ENCODE data around the gene NOMO2.
"Not testable (repeated sequence)": the region's sequence is repeated elsewhere in the genome, so short reads cannot be mapped to it uniquely, and the experiment has no call there.

DNA sequence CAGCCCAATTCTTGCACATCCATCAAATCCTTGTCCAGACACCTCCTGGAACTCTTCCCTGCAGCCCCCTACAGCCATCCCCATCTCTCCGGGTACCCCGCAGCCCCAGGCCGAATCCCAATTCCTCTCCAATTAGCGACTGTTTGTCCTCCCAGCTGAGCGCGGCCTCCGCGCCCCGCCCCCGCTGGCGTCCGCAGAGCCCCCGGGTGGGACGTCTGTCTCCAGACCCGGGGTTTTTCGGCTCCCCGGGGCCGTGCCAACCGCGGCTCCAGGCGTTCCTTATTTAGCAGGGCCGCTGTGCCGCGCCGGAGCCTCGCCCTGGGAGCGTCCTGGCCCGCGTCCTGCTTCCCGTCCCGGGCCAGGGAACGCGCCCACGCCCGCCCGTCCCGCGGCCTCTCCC is 160.7 kb downstream of the NOMO2 start:
- not testable (repeated sequence) for TF ChIP-seq POLR2A (IDR thresholded peaks at IDR 0.05)
- TF ChIP-seq, protein P1, sequence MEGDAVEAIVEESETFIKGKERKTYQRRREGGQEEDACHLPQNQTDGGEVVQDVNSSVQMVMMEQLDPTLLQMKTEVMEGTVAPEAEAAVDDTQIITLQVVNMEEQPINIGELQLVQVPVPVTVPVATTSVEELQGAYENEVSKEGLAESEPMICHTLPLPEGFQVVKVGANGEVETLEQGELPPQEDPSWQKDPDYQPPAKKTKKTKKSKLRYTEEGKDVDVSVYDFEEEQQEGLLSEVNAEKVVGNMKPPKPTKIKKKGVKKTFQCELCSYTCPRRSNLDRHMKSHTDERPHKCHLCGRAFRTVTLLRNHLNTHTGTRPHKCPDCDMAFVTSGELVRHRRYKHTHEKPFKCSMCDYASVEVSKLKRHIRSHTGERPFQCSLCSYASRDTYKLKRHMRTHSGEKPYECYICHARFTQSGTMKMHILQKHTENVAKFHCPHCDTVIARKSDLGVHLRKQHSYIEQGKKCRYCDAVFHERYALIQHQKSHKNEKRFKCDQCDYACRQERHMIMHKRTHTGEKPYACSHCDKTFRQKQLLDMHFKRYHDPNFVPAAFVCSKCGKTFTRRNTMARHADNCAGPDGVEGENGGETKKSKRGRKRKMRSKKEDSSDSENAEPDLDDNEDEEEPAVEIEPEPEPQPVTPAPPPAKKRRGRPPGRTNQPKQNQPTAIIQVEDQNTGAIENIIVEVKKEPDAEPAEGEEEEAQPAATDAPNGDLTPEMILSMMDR (IDR thresholded peaks at IDR 0.05), result not testable (repeated sequence)

Measured in esophagus squamous epithelium (tissue), 4 donors.